HG03565 (cell line): ENCODE results near the gene CACNA1E.

Source experiments
- ATAC-seq: cut with Tn5 transposase; IDR thresholded peaks from one replicate; pipeline ENCODE4 v1.9.1; 2021; ENCODE audit warnings: mild to moderate bottlenecking, moderate library complexity; ENCODE audit not compliant: unreplicated experiment

CACNA1E gene

DNA sequence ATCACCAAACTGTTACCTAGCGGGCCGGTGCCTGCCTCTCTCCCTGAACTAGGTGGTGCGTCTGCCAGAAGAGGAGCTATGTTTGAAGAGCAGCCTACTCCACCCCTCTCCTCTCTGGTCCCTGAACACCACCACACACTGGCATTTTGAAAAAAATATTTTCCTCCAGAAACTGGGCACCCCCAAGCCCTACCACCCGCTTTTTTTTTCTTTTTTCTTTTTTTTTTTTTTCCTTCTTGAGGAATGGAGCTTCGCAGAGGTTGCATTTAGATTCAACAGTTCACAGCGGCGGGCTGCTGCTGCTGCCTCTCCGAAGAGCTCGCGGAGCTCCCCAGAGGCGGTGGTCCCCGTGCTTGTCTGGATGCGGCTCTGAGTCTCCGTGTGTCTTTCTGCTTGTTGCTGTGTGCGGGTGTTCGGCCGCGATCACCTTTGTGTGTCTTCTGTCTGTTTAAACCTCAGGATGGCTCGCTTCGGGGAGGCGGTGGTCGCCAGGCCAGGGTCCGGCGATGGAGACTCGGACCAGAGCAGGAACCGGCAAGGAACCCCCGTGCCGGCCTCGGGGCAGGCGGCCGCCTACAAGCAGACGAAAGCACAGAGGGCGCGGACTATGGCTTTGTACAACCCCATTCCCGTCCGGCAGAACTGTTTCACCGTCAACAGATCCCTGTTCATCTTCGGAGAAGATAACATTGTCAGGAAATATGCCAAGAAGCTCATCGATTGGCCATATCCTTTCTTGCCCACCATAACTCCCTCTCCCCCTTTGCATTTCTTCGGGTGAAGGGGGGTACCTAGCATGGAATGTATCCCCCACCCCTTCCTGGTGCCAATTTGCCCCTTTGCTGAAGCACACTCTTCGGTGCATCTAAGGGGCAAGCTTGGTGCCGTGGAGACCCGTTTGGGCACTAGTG, at the start of gene CACNA1E:
CACNA1E (plus strand) TSS at position 233 of the 911 bp plus-strand sequence; CDS start at position 461, 228 bp downstream.
- ATAC-seq = no peak

DNA sequence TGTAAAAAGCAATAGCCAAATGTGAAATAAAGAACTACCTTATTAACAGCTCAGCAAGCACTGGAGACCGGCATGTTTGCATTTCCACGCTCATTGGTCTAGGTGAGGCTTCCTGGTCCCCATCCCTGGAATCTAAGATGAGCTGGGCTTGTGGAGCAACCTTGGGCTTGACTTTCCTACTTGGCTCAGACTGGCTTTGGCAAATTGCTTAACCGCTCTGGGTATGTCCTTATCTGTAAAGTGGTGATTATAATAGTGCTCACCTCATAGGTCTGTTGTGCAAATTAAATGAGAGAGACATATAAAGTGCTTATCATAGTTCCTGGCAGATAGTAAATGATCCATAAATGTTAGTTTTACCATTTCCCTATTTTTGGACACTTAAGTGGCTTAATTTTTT, 49.4 kb upstream of the CACNA1E start:
- no peak for ATAC-seq

DNA sequence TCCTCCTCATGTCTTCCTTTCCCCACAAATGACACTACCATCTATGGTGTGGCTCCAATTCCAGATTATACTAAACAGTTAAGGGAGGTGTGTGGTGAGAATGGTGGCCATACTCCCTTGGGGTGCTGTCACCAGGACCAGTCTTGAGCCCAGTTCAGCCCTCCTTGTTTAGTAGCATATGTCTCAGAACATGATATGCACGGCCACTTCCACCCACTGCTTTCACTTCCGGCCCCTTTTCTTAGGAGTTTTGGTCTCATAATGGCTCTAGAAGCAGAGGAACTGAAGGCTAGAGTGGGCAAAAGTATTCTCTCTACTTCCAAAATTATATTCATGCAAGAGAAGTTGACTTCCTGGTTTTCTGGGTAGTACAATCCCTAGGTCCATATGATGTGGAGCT, 45.3 kb upstream of the CACNA1E start:
- ATAC-seq = no peak

DNA sequence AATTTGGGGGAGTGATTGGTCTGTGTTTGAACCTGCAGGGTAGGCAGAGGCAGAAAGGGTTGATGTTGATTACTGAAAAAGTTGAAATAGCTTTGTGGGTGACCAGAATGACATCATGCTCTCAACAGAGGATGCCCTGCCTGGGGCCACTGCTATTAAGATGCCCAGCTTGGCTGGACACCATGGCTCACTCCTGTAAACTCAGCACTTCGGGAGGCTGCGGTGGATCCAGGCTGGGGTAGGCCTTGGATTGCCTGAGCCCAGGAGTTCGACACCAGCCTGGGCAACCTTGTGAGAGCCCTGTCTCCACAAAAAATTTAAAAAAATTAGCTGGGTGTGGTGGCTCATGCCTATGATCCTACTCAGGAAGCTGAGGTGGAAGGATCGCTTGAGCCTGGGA, 42.8 kb upstream of the CACNA1E start:
- no peak for ATAC-seq

DNA sequence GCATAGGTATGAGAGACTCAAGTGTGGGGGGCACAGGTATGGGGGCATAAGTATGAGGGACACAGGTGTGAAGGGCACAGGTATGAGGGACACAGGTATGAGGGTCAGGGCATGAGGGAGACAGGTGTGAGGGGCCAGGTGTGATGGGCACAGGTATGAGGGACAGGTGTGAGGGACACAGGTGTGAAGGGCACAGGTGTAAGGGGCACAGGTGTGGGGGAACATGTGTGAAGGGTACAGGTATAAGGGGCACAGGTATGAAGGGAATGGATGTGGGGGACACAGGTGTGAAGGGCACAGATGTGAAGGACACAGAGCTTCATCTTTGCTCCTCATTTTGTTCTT, 41.2 kb upstream of the CACNA1E start:
- ATAC-seq = no peak

DNA sequence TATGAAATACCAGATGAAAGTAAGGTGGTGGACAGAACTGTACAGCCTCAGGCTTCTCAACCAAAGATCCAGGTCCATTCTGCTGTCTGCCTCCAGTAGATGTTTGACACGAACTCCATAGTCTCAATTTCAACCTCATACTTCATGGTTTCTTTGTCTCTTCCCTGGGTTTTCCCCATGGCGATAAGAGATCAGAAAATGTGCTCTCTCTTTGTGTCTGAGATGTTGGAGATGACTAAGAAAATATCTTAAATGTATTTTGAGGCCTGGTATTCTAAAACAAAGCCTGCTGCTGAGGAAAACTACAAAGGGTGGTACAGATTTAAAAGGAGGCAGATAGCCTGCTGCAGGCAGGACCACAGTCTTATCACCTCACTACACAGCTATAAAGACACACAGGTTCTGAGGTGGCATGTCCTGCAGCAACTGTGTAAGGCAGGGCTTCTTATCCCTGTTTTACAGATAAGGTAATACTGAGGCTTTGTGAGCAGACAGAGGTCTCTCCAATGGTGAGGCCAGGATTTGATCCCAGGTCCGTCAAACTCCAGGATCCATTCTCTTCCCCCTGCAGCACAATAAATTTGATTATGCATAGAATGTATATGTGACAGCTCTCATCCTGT, 40.0 kb upstream of the CACNA1E start:
- ATAC-seq = no peak

DNA sequence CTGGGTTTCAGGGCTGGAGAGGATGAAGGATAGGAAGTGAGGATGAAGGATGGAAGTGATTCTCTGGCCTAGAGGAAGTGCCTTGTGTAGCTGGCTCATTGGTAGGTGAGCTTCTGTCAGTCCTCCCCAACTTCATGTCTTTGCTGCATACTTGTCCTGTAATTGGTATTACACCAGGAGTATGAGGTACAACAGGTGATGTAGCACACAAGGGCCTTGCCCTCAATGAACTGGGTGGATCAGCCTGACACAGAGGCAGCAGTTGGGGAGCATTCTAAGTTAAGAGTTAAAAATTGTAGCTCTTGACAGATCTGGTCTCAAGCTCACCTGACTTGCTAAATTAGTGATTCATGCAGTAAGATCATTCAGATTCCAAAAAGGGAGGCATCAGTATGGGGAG, 37.9 kb upstream of the CACNA1E start:
- no peak for ATAC-seq

DNA sequence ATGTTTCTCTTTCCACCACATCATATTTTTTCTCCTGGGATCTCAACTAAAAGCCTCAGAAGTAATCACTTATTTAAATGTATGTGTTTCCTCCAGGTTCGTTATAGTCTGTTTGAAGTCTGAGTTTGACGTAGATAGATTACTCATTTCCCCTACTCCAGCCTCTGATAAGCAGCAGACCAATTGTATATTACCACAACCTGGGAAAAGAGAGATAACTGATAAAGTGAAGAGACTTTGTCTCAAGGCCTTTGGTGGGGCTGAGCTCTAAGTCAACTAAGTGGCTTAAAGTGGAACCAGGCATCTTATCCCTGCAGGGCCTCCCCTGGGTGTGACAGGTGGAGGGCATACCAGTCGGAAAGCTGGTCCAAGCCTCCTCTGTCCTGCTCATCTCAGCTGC, 34.9 kb upstream of the CACNA1E start:
- no peak for ATAC-seq

DNA sequence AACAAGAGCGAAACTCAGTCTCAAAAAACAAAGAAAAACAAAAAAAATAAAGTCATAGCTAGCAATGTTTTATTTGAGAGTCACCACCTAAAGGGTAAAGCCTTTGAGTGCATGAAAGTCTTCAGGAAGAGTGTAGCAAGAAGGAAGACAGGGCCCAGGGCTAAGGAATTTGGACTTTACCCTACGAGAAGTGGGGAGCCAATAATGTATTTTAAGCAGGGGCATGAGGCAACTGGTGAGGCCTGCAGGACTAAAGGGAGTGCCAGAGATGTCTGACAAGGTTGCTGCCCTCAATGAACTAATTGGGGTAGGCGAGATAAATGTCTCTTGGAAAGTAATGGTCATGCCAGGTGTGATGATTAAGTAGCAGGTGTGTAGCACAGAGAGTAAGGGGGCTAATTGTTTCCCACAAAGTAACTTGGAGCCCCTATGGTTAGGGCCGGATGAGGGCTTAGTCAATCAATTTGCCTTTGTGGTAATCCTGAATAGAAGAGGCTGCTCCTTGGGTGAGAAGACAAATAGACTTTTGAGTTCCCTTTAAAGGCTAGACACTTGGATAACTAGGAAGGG, 31.6 kb upstream of the CACNA1E start:
- no peak for ATAC-seq

DNA sequence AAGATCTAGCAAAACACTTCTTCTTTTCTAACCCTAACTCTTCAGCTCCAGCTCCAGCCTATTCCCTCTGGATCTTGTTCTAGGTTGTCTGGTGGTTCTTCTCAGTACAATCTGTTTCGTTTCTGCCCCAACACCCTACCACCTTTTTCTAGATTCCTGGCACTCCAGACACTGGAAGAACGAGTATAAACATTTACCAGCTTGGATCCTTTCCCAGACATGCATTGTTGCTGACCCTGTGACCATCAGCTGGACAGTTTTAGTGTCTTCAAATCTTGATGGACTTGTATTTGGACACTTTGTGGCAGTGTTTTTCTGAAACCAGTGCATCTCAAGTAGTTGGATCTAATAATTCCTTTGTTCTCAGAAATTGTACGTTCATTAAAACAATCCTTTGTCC, 30.6 kb upstream of the CACNA1E start:
- no peak for ATAC-seq

DNA sequence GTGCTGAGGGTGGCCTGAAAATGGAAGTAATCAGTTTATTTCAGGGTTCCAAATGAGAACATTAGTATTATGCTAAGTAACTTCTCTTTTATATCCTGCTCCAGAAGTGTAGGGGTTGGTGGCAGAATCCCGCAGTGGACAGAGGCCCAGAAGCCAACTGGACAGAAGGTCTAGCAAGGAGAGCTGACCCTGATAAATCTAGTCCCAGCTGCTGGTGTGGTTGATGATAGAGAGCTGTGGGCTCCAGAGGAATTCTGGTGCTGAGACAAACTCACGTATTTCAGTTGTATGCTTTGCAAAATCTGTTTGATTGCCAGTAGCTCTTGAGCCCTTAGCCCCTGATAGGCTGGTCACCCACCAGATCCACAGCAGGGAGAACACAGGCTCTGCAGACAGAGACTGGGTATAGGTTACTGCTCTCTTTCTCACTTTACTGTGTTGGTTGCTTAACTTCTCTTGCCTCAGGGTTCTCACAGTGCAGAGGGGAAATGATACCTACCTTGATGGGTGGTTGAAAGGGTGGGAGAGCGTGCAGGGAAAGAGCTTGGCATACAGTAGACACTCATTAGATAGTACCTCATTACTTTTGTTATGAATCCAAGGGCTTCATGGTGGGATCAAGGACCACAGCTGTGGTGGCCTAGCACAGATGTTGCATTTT, 29.6 kb upstream of the CACNA1E start:
- no peak for ATAC-seq

DNA sequence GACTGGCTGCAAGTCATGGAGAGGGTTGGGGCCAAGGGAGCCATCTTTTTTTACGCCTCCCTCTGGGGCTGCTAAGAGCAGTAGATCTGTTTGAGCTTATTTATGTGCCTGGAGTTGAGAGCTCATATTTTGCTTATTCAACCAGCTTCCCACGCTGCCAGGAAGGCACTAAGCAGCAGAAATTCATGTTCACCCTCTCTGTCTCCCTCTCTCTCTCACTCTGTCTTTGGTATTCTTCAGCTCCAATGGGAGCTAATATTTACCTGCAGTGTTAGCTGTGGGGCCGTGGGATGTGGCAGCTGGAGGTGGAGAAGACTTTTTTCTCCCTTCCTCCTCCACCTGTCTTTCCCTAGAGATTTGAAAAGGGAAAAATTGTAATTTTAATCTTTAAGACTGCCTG, 26.8 kb upstream of the CACNA1E start:
- ATAC-seq = no peak

DNA sequence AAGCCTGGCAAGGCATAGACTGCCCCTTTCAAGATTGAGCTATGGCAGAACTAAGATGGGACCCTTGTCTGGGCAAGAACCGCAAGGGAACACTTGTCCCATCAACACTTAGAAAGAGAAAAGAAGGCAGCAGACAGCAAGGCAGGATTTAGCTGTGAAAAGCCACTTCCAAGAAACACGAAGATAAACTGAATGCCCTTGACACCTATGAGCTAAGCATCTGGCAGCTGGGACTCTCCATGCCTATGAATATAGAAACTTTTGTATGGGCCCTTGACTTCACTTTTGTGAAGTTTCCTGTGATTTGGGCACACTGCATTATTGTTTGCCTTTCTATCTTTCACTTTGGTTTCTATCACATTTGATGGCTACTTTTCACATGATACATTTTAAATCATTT, 24.9 kb upstream of the CACNA1E start:
- ATAC-seq = no peak

DNA sequence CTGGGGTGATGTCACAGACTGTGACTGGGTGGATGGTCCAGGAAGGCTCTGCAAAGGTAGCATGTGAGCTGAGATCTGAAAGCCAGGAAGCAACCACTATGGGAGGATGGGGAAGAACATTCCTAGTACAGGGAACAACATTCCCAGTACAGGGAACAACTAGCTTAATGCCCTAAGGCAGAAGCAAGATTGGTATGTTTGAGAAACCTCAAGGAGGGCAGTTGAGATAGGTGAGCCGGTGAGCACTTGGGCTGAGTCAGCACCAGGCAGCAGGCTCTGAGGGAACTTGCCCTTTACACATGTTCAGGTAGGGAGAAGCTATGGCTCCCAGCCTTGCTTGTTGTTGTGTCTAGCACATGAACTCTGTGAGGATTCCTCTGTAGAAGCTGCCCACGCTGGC, 24.2 kb upstream of the CACNA1E start:
- no peak for ATAC-seq

DNA sequence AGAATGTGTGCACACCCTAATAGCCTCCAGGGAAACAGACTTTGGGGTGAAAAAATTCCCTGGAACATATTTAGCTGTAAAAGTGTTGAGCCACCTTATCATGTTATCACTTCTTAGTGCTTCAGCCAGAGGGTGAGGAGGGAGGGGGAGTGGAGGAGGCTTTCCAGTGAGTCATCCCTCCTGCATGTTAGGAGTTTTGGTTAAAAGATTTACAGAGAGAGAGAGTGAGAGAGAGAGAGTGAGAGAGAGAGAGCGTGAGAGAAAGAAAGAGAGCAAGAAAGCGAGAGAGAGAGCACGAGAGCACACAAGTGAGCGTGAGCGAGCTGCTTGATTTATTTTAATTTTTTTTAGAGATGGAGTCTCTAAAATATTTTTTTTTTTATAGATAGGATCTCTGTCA, 13.5 kb upstream of the CACNA1E start:
- ATAC-seq = no peak

DNA sequence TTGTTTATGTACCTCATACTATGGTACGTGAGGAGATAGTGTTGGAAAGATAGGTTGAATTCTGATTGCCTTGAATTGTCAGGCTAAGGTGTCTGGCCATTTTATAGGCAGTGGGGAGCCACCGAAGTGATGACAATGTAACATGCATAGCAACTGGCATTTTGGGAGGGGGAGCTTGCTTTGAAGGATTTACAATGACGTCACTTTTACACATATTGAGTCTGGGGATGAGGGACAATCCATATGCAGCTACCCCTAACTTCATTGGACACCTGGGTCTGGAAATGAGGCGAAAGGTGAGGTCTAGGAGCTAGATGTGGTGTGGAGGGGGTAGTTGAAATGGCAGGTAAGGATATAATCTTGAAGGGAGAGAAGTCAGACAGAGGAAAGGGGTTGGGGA, 7.7 kb upstream of the CACNA1E start:
- no peak for ATAC-seq

DNA sequence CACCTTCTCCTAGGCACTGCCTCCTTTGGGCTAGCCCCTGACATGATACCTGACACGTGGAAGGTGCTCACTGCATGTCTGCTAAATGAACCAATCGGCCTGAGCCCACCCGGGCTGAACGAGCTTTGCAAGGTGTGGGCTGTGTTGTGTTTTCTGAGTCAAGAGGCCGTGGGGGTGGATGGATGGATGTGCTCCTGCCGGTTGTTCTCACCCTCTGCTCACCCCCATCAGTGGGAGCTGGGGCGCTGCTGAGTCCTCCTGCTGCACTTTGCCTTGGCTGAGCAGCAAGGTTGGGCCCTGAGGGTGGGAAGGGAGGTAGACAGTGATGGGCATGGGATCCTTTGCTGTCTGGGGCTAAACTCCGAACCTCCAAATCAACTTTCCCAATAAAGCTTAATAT, 6.7 kb upstream of the CACNA1E start:
- ATAC-seq = no peak

DNA sequence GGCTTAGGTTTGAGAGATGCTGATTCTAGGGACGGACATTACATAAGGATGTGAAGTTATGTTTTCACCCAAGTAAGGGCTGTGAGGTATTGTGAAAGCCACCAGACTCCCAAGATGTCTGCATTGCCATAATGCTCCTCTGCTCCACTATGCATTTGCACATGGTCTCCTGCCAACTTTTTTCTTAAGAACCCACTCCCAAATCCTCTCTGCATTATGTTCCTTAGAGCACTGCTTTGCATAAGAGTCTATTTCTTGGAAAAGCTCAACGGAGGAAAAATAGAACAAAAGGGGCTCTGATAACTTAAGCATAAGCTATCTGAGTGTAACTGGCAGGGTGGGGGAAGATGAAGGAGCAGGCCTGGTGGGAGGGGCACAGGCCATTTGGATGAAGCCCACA, 5.0 kb upstream of the CACNA1E start:
- ATAC-seq = no peak

DNA sequence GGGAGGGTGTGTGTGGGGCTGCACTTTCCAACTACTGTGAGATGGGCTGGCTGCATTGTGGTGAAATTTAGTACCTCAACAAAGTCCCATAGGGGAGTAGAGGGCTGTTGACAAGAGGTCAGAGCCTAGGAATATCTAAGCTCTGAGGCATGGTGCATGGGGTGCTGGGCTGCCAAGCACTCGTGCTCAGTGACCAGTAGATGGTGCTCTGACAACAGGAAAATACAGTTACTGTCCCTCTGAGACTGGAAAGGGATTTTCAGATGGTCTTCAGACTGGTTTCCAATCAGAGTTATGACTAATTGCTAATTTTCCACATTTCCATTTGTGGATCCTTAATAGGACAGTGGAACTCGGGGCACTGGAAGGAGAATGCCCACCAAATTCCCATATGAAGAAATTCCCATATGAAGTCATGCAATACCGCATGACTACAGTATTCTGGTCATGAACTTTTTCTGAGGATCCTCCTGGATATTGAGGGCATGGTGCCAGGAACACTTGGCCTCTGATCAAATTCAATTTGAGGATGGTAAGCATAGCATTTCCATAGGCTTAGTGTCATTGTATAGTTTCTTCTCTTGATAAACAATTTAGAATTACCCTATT, 4.1 kb upstream of the CACNA1E start:
- ATAC-seq = peak; percentile 27

DNA sequence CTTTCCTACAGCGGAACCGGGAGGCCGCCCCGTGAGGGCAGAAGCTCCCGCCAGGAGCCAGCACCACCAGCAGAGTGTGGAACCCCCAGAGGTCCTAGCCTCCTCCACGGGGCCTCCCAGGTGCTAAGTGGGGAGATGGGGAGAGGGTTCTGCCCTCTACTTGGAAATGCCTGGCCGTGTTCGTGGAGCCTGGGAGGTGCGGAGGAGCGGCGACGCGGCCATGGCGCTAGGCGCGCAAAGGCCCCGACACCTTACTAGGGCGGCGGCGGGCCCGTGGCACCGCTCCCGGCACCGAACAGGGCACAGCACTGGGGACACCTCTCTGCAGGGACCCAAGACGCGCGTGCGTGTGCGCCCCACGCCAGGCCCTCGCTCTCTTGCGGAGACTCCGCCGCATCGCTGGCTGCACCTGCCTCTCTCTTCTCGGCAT, 1.3 kb upstream of the CACNA1E start:
- no peak for ATAC-seq
